PFSK-1 (cell line): ENCODE results near the gene CAMK2N1.

Source experiments
- POLR2AphosphoS5 ChIP-seq: IDR thresholded peaks from 2 replicates; pipeline ENCODE4 v1.6.1; 2012; ENCODE audit warnings: low read depth, mild to moderate bottlenecking, control low read depth, low read length, moderate library complexity
- SIN3A ChIP-seq: IDR thresholded peaks from 2 replicates; pipeline ENCODE4 v1.6.1; 2012; ENCODE audit warnings: mild to moderate bottlenecking, low read length, moderate library complexity, borderline replicate concordance; ENCODE audit not compliant: insufficient read depth
- TAF1 ChIP-seq: IDR thresholded peaks from 2 replicates; pipeline ENCODE4 v1.6.1; 2012; ENCODE audit warnings: low read length, control low read depth, borderline replicate concordance; ENCODE audit not compliant: insufficient read depth
- TF ChIP-seq, protein P1 (sequence below), 2 experiments: IDR thresholded peaks; 2 replicates each; pipeline versions ENCODE4 v1.6.1 to v1.8.0; 2011 to 2012; ENCODE audit warnings: low read depth in 2 of 2, low read length in 2 of 2, control low read depth in 1 of 2, inconsistent platforms in 1 of 2, mild to moderate bottlenecking in 1 of 2, moderate library complexity in 1 of 2; ENCODE audit not compliant: insufficient read depth in 1 of 2

DNA sequence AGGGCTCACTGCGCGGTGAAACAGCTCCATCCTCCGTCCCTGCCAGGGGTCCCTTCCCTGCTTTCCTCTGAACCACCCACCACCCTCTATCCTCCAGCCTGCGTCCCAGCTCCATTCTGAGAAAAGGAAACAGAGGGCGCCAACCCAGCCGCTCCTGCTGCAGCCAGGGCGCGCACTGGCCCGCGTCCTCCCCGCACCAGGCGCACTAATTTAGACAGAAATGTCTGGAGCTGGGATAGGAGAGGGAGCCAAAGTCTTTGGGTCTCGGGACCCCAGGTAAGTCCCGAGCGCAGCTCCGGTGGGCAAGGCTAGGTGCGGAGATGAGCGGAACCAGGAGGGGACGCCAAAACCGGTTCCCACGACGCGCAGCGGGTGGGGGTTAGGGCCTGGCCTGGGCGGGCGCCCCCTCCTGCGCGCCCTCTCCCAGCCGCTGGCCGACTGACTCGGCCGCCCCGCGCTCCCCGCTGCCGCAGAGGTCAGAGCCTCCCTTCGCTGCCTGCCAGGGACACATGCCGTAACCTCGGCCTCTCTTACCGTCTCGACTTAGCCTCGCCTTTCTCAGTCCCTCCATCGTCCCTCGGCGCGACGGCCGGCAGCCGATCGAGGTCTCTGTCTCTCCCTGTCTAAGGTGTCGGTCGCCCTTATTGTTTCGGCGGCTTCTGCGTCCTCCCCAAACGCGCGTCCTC is 2.0 kb downstream of the CAMK2N1 start:
- TF ChIP-seq, protein P1, sequence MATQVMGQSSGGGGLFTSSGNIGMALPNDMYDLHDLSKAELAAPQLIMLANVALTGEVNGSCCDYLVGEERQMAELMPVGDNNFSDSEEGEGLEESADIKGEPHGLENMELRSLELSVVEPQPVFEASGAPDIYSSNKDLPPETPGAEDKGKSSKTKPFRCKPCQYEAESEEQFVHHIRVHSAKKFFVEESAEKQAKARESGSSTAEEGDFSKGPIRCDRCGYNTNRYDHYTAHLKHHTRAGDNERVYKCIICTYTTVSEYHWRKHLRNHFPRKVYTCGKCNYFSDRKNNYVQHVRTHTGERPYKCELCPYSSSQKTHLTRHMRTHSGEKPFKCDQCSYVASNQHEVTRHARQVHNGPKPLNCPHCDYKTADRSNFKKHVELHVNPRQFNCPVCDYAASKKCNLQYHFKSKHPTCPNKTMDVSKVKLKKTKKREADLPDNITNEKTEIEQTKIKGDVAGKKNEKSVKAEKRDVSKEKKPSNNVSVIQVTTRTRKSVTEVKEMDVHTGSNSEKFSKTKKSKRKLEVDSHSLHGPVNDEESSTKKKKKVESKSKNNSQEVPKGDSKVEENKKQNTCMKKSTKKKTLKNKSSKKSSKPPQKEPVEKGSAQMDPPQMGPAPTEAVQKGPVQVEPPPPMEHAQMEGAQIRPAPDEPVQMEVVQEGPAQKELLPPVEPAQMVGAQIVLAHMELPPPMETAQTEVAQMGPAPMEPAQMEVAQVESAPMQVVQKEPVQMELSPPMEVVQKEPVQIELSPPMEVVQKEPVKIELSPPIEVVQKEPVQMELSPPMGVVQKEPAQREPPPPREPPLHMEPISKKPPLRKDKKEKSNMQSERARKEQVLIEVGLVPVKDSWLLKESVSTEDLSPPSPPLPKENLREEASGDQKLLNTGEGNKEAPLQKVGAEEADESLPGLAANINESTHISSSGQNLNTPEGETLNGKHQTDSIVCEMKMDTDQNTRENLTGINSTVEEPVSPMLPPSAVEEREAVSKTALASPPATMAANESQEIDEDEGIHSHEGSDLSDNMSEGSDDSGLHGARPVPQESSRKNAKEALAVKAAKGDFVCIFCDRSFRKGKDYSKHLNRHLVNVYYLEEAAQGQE (IDR thresholded peaks at IDR 0.05; ENCODE audit: insufficient read depth in 1 of 2, low read depth in 2 of 2, low read length in 2 of 2) = no peak
- no peak for TF ChIP-seq POLR2AphosphoS5
- no peak for TF ChIP-seq TAF1
- TF ChIP-seq SIN3A = no peak
